HG02943 (cell line): Measurements from ENCODE around the gene C10orf90.

Experiments used
- ATAC-seq: cut with Tn5 transposase; IDR thresholded peaks from one replicate; pipeline ENCODE4 v1.9.1; 2021; ENCODE audit warnings: mild to moderate bottlenecking, low read depth, moderate library complexity; ENCODE audit not compliant: unreplicated experiment

Gene C10orf90

GRCh38 chr10:126518218-126519080 lies 152.0 kb downstream of the C10orf90 start:
- ATAC-seq = no peak

GRCh38 chr10:126516515-126516914 lies 154.0 kb downstream of the C10orf90 start:
- no peak for ATAC-seq

GRCh38 chr10:126511917-126512479 lies 158.5 kb downstream of the C10orf90 start:
- no peak for ATAC-seq

- no peak for ATAC-seq
Observed at GRCh38 chr10:126509182-126509581, 161.3 kb downstream of the C10orf90 start.

GRCh38 chr10:126508535-126509040 lies 161.9 kb downstream of the C10orf90 start:
- no peak for ATAC-seq

GRCh38 chr10:126504761-126505112 lies 165.8 kb downstream of the C10orf90 start:
- no peak for ATAC-seq

GRCh38 chr10:126504063-126504760 lies 166.3 kb downstream of the C10orf90 start:
- no peak for ATAC-seq

- ATAC-seq = no peak
Observed at GRCh38 chr10:126503392-126504062, 167.0 kb downstream of the C10orf90 start.

- ATAC-seq = no peak
Observed at GRCh38 chr10:126502441-126502840, 168.1 kb downstream of the C10orf90 start.

- ATAC-seq = no peak
Observed at GRCh38 chr10:126501828-126502227, 168.7 kb downstream of the C10orf90 start.

GRCh38 chr10:126500866-126501265 lies 169.6 kb downstream of the C10orf90 start:
- no peak for ATAC-seq

GRCh38 chr10:126500185-126500584 lies 170.3 kb downstream of the C10orf90 start:
- ATAC-seq = no peak

- no peak for ATAC-seq
Observed at GRCh38 chr10:126499744-126500143, 170.7 kb downstream of the C10orf90 start.

GRCh38 chr10:126497672-126498071 lies 172.8 kb downstream of the C10orf90 start:
- ATAC-seq = no peak

GRCh38 chr10:126496771-126497545 lies 173.5 kb downstream of the C10orf90 start:
- ATAC-seq = no peak

GRCh38 chr10:126491476-126491875 lies 179.0 kb downstream of the C10orf90 start:
- no peak for ATAC-seq

GRCh38 chr10:126481181-126481580 lies 189.3 kb downstream of the C10orf90 start:
- no peak for ATAC-seq

GRCh38 chr10:126480648-126481047 lies 189.8 kb downstream of the C10orf90 start:
- no peak for ATAC-seq

- ATAC-seq = no peak
Observed at GRCh38 chr10:126479280-126479895, 191.1 kb downstream of the C10orf90 start.

GRCh38 chr10:126478546-126478945 lies 191.9 kb downstream of the C10orf90 start:
- ATAC-seq = no peak
